Measurements from ENCODE around the gene CFAP300.

Gene CFAP300

DNA sequence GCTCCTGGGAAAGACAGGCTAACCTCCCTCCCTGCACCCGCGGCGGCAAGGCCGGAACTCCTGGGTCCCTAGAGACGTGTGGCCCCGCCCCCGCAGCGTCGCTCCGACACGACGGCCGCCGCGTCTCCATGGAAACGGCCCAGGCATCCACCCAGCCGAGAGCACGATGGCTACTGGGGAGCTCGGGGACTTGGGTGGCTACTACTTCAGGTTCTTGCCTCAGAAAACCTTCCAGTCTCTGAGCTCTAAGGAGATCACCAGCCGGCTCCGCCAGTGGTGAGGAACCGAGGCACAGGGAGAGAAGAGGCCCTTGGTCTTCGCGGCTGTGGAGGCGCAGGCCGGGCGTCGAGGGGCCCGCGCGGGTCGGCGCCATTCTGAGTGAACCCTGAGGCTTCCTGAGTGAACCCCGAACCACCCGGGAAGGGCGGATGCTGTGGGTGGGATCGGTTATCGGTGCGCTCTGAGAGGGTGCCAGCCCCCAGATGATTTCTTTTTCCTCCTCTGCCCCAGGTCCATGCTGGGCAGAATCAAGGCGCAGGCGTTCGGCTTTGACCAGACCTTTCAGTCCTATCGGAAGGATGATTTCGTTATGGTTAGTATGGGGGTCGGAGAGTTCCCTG lies at the start of gene CFAP300:
Gene CFAP300 (plus strand): TSS at position 133 of the 620 bp plus-strand sequence. CDS start 34 bp downstream, at position 167.
- peak in 48 of 51 donors; percentile 4 to 76 (median 39) for DNase-seq

DNA sequence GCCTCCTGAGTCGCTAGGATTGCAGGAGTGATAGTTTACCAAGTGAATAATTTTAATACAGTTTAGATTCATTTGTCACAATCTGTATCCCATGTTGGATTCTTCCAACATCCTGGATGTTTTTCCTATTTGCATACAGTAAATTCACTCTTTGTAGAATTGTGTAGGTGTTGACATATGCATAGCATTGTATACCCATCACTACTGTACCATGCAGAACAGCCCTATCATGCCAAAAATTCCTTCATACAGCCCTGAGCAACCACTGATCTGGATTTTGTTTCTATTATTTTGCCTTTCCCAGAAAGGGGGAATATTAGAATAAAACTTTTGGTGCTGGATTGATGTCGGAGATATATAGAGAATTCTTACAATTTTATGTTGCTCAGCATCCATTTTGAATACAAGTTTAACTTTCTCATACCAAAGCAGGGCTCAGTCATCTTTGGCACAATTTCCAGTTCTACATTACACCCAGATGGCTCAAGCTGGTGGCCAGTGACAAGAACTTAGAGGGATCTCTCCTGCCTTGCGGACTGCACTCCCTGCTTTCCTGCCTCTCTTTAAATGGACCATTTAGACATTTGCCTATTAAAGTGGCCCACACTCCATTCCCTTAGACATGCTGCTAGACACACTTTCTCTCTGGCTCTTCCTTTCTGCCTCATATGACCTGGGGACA lies 45.4 kb upstream of the CFAP300 start:
- no peak for DNase-seq

DNA sequence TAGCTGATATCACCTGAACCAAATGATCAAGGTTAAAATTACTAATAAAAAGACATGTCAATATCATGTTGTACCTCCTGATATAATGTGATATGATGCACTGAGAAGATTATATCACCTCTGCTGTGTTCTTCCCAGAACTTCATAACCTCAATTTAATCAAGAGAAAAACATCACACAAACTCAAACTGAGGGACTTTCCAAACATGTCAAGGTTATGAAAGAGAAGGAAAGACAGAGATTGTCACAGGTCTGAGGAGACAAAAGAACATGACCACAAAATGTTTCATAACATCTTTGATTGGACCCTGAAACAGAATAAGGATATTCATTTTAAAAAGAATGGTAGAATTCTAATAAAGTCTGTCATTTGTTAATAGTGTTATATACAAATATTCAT lies 43.0 kb upstream of the CFAP300 start:
- DNase-seq, result no peak

DNA sequence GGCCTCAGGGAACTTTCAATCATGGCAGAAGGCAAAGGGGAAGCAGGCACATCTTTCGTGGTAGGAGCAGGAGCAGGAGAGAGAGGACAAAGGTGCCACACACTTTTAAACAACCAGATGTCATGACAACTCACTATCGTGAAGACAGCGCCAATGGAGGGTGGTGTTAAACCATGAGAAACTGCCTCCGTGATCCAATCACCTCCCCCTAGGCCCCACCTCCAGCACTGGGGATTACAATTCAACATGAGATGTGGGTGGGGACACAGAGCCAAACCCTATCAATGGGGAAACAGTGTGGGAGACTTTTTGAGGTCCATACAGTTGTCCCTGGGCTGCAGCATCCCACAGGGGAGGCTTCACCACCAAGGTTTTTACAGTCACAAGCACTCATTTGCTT lies 41.9 kb upstream of the CFAP300 start:
- DNase-seq, result peak in 1 of 51 donors; percentile 2

DNA sequence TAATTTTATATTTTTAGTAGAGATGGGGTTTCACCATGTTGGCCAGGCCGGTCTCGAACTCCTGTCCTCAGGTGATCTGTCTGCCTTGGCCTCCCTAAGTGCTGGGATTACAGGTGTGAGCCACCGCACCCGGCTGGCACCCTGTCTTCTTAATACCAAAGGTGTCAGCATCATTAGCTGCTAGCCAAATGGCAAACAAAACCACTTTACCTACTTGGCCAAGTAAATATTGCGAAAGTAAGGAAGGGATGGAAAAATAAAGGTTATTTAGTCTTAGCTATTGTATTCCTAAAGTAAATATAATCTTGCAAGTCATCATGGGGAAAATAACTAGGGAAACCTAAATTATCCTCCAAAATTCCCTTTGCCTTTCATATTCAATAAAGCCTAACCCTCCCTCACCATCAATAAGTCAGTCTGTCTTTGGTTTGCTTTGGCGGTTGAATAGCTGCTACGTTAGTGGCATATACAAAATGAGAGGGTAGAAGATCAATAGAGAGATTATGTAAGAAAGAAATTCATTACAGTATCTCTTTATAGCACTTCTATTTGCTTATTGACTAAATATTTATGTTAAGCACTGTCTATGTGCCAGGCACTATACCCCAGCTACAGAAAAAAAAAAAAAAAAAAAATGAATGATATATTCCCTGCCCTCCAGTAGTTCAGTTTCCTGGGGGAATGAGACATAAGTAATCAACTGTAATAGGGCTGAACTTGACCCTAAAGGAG lies 40.2 kb upstream of the CFAP300 start:
- no peak for DNase-seq

DNA sequence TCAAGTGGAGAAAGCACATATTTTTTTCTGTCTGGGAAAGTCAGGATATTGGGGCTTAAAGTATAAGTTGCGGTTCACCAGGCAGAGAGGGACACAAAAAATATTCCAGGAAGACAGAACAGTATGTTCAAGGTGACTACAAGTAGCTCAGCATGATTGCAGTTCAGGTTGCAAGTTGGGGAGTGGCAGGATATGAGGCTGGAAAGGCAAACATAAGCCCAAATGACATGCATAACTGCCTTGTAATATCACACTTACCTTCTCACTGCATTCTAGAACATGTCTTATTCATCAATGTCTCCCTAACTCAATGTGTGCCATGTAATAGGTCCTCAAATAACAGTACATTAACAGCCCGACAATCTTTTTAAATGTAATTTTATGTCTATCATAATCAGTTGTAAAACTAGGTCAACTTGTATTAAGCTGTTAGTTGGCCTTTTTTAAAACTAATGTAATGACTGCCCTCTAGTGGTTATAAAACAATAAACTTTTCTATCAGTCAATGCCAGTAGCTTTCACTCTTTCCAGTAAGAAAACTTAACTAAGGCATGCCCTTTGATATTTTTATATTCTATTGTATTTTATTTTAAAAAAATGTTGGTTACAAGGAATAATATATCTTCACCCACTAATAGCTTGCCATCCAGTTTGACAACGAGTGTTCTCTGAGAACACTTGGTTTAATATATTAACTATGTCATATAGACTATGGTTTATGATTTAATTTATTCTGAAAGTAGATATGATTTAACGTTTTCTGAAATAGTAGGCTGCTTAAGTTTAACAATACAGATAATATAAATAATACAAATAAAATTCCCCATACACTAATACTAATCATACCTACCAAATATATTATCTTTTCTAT lies 39.4 kb upstream of the CFAP300 start:
- peak in 1 of 51 donors; percentile 14 for DNase-seq

DNA sequence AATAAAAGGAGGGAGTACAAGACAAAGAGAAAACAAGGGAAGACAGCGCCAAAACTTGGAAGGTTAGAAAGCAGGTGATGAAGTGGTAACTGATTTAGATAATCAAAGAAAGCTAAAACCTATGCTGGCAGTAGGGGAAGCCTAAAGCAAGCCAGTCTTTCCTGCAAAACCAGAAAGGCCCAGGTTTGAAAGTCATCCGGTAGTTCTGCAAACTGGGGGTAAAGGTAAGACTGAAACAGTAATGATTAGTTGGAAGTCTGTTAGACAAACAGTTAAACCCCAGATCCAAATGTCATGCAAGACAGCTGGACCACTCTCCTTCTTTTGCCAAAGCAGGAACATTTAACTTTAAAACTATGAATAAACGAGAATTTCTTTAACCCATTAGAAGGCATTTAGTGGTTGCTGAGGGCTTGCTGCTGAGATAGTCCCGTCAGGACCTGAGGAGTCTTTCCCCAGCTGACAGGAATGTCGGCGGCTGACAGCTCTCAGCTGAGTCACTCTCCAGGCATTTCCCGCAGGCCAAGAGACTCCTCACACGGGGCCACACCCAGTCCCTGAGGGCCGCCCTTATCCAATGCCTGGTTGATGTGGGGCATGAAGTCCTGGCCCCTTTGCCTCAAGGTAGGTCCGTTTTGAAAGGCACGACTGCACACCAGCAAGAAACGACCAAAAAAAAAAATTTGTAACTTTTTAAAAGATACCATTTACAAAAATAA lies 36.3 kb upstream of the CFAP300 start:
- DNase-seq, result no peak

DNA sequence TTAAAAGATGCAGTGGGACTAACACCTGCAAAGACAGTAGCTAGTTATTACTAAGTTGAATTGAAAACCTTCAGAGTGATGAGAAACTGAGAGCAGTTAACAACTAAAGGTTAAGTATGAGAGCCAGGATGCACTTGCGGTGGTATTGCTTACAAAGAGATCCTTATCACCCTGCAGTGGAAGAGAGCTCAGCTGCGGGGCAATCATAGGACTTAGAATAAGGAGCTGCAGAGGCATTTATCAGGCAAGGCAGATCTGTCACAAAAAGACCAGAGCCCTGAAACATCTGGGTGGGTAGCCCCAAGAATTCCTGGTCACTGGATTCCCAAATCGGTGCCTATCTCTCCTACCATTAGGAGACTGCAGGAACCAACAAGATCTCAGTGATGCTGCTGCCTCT lies 34.3 kb upstream of the CFAP300 start:
- no peak for DNase-seq

DNA sequence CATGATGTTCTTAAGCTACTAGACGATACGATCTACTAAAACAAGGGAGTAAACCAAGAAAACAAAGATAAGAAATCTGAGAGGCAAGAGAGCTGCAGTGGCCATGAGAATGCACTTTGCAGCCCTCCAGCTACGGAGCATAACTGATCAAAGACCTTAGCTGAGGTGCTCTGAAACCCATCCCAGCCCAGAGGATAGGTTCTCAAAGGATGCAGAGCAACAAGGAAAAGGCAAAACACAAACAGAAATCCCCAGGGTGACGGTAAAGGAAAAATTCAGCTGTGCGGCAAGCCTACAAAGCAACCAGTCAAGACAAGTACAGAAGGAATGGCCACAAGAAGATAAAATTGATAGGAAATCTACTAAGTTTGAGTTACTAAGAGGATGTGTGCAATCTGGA lies 32.5 kb upstream of the CFAP300 start:
- no peak for DNase-seq

DNA sequence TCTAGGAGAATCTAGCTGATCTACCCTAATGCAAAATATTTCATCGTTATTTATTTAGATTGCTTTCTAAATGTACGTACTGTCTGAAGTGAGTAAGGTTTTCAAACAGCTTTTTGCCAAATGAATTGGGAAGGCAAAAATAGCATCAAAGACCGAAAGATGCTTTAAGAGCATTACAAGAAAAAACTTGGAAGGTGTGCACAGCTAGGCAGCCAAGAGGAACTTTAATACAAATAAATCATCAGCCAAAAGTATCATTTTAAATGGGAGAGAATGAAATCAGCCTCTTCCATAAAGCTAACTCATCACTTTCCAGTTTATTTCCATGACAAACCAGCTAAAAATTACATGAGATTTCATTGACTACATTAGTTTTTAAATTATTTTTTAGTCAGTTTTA lies 30.2 kb upstream of the CFAP300 start:
- DNase-seq, result no peak

DNA sequence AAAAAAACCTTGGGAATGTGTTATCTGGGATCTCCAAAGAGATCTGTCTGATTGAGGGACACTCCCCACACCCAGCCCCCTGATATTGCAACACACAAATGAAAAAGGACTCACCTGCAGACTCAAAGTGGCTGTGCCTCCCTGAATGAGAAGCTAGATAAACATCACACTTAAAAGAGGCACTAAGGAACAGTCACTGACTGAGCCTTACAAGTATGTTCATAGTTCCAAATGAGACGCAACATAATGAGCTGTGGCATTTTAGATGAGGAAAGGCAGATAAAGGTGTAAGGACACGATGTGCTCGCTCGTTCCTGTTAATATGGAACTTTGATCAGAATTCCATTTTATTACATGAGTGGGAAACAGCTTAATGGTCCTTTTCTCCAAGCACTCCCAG lies 21.0 kb upstream of the CFAP300 start:
- DNase-seq, result no peak

DNA sequence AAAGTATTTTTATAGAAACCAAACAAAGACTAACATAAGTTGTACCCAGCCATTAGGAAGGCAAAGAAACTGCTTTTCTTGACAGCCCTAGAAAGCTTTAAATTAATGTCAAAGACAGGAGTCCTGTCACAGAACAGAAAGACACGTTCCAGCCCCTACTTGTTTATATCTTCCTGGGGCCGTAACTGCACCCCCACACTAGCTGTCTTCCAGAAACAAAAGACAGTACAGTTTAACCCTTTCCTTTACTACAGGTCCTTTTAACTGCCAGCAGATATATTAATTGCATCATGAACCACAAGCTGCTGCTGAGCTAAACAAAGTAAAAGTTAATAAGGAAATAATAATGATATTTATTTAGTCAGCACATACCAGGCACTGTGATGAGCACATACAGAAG lies 20.3 kb upstream of the CFAP300 start:
- no peak for DNase-seq

DNA sequence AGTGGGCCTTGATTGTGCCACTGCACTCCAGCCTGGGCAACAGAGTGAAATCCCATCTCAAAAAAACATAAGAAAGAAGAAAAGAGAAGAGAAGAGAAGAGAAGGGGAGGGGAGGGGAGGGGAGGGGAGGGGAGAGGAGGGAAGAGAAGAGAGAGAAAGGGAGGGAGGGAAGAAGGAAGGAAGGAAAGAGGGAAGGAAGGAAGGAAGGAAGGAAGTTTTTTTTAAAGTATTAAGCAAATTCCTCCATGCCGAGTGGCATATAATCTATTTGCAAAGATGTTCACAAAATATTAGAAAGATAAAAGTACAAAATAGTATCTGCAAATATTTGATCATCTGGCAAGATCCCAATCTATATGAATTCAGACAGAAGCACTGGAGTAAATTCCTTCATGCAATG lies 10.5 kb upstream of the CFAP300 start:
- DNase-seq, result no peak

DNA sequence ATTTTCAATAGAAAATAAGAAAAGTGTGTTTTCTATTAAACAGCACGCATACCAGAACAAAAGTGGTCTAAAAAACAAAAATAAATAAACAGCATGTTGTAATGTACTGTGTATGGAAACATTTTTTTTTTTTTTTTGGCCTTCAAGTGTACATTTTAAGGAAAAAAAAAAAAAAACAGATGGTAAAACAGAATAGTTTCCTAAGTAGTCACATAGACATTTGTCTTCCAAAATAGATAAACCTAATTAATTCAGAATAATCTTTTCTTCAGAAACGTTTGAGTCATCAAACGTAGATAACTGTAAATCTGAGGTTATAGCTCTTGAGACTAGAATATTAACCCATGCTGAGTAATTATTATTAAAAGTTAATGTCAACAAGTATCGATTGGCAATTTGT lies 396 bp upstream of the CFAP300 start:
- no peak for DNase-seq

DNA sequence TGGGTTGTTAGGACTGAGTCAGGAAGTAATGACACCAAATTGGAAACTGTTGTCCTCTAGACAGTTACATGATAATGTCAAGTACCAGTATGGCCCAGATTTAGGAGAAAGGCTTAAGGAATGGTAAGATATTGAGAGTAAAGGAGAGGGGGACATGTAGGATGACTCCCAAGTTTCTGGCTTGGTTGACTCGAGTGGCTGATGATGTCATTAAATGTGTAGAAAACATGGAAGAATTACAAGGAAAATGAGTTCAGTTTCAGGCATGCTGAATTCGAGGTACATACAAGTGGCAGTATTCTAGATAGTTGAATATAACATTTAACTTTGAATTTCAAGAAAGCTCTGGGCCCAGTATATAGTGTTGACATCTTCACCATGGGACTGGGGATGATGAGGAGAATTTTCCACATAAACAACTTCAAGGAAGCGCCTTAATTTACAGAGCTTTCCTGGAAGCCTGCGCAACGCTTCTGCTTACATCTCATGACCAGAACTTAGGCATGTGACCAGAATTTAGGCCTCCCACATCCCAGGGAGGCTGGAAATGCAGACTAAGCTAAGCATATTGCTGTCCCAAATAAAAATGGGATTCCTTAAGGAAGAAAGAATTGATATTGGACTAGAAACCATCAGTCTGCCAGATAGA lies 3.8 kb downstream of the CFAP300 start:
- no peak for DNase-seq

DNA sequence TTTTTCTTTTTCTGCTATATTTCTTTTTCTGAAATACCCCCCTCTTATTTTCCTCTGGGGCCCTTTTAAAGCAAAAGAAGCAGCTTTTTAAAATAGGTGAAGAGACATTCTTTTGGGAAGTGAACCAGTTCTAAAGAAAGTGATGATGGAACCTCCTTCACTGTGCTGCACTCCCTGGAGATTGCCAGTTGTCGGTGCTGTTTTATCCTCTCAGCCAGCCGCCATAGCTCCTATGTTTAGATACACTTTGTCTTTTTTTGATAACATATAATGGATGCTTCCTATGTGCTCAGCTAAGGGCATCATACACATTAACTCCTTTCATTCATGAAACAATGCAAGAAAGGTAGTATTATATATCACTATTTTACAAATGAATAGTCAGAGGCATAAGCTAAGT lies 14.0 kb downstream of the CFAP300 start:
- no peak for DNase-seq

DNA sequence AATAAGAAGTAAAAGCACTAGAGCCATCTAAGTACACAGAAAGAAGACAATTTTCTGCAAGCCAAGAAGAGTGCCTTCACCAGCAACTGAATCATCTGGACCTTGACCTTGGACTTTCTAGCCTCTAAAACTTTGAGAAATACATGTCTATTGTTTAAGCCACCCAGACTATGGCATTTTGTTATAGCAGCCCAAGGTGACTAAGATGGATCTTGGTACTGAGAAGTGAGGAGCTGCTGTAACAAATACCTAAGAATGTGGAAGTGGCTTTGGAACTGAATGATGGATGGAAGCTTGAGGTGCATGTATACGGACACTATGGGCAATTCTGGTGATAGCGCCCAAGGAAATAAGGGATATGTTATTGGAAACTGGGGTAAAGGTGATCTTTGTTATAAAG lies 14.9 kb downstream of the CFAP300 start:
- DNase-seq, result no peak

DNA sequence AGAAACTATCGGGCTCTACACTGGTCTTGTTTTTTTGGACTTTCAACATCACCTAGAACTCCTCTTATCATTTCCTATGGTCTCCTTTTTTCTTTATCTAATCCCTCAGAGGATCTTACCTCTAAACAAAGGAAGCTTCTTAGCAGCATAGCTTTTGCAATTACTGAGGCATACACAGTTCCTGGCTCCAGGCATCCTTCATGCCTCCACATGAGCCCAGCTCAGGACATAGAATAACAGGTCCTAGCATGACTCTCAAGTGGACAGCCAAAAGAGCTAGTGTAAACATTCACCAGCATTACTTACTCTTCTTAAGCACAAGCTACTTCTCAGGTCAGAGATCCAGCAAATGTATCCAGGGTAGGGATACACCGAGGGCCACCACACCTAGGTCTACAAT lies 17.1 kb downstream of the CFAP300 start:
- no peak for DNase-seq

DNA sequence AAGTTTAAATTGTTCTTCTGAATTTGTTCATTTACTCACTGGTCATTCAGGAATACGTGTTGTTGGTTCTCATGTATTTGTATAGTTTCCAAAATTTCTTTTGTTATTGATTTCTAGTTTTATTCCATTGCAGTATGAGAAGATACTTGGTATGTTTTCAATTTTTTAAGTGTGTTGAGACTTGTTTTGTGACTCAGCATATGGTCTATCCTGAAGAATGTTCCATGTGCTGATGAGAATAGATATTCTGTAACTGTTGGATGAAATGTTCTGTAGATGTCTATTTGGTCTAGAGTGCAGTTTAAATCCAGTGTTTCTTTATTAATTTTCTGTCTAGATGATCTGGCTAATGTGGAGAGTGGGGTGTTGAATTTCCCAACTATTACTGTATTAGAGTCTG lies 23.5 kb downstream of the CFAP300 start:
- DNase-seq, result no peak

Measured in hypothalamus (tissue), 51 donors.